MCF 10A (cell line): ENCODE measurements around the gene NSD1. TPM values are rescaled to one million over a fixed set of nuclear protein-coding genes. Genes with fewer than 3 reads are reported as not detected.

ENCODE experiments used
- BruUV-seq: library from RNA; stranded (reverse); fragments of 400-500 nt; replicated peaks from 2 replicates; lab custom pipeline; 2021; lab: Mats Ljungman, UMichigan
- CTCF ChIA-PET: fragments of 300-600 bp; sonication (Branson Sonifier 250); formaldehyde crosslinking; extraction: SDS; loops from one replicate; lab custom pipeline; 2021; ENCODE audit warnings: antibody characterized with exemption, inconsistent platforms; lab: Yijun Ruan, JAX
- POLR2A ChIA-PET: fragments of 300-600, 350-650 bp; sonication (Branson Sonifier 250); formaldehyde crosslinking; extraction: SDS; loops from one replicate; lab custom pipeline; 2020; ENCODE audit warnings: antibody characterized with exemption, inconsistent platforms; lab: Yijun Ruan, JAX
- DNase-seq: peaks from one replicate; pipeline ENCODE4 v3.0.0-alpha.2; 2018; ENCODE audit not compliant: unreplicated experiment
- H3K27ac Mint-ChIP-seq: one replicate; pipeline ENCODE4 v1.8.0; 2022; ENCODE audit warnings: mild to moderate bottlenecking, low read depth, mixed read lengths; ENCODE audit not compliant: unreplicated experiment
- H3K27me3 Mint-ChIP-seq: one replicate; pipeline ENCODE4 v1.8.0; 2022; ENCODE audit warnings: mixed read lengths; ENCODE audit not compliant: insufficient read depth, unreplicated experiment
- H3K36me3 Mint-ChIP-seq: one replicate; pipeline ENCODE4 v1.8.0; 2022; ENCODE audit warnings: mild to moderate bottlenecking, moderate library complexity, mixed read lengths; ENCODE audit not compliant: insufficient read depth, unreplicated experiment
- H3K4me1 Mint-ChIP-seq: one replicate; pipeline ENCODE4 v1.8.0; 2022; ENCODE audit warnings: mixed read lengths; ENCODE audit not compliant: insufficient read depth, unreplicated experiment
- H3K4me3 Mint-ChIP-seq: one replicate; pipeline ENCODE4 v1.8.0; 2022; ENCODE audit warnings: mild to moderate bottlenecking, moderate library complexity, mixed read lengths; ENCODE audit not compliant: unreplicated experiment
- H3K9me3 Mint-ChIP-seq: one replicate; pipeline ENCODE4 v1.8.0; 2022; ENCODE audit warnings: mixed read lengths; ENCODE audit not compliant: unreplicated experiment
- intact Hi-C: fragments of 100-400 bp; cut with micrococcal nuclease; formaldehyde crosslinking; loops from 2 replicates; pipeline ENCODE4 v1.14.1; 2022
- total RNA-seq: library from RNA; stranded (reverse); gene quantifications from 2 replicates; pipeline ENCODE4 v1.2.3, GENCODE V29; 2022
- TF ChIP-seq, protein P1 (sequence below): fragments of 200-600 bp; IDR thresholded peaks from one replicate; pipeline ENCODE4 v1.8.0; 2022; ENCODE audit warnings: antibody characterized with exemption, mild to moderate bottlenecking; ENCODE audit not compliant: unreplicated experiment

NSD1 gene
- total RNA-seq, 1 experiment from 2014 or later: 110 TPM

GRCh38 chr5:177105691-177106476 lies 27.7 kb upstream of the NSD1 start:
- H3K27me3 Mint-ChIP-seq: peaks cover 17% of the 10 kb centered on the region
- TF ChIP-seq, protein P1, sequence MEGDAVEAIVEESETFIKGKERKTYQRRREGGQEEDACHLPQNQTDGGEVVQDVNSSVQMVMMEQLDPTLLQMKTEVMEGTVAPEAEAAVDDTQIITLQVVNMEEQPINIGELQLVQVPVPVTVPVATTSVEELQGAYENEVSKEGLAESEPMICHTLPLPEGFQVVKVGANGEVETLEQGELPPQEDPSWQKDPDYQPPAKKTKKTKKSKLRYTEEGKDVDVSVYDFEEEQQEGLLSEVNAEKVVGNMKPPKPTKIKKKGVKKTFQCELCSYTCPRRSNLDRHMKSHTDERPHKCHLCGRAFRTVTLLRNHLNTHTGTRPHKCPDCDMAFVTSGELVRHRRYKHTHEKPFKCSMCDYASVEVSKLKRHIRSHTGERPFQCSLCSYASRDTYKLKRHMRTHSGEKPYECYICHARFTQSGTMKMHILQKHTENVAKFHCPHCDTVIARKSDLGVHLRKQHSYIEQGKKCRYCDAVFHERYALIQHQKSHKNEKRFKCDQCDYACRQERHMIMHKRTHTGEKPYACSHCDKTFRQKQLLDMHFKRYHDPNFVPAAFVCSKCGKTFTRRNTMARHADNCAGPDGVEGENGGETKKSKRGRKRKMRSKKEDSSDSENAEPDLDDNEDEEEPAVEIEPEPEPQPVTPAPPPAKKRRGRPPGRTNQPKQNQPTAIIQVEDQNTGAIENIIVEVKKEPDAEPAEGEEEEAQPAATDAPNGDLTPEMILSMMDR: no peak
- intact Hi-C loops: no loop called here
- no peak overlapping the region for H3K4me3 Mint-ChIP-seq
- BruUV-seq: no TSS peak
- no peaks in the 10 kb centered on the region for H3K9me3 Mint-ChIP-seq
- DNase-seq: no peak
- no peak overlapping the region for H3K27ac Mint-ChIP-seq
- ChIA-PET POLR2A (no interaction called here), CTCF (interaction anchor here (0.6 to 1.1 kb wide), 3 partner anchors 8 to 54 kb away, joined by 3 to 4 read pairs (median 3); no protein-coding TSS in a partner anchor)
- H3K4me1 Mint-ChIP-seq: no peaks in the 10 kb centered on the region
- no peaks in the 10 kb centered on the region for H3K36me3 Mint-ChIP-seq

GRCh38 chr5:177107159-177107558 lies 26.4 kb upstream of the NSD1 start:
- Mint-ChIP-seq H3K27ac (no peak overlapping the region), H3K4me3 (no peak overlapping the region), H3K9me3 (no peaks in the 10 kb centered on the region), H3K4me1 (no peaks in the 10 kb centered on the region), H3K36me3 (no peaks in the 10 kb centered on the region), H3K27me3 (peaks cover 11% of the 10 kb centered on the region)
- no TSS peak for BruUV-seq
- no peak for DNase-seq
- ChIA-PET POLR2A (no interaction called here), CTCF (interaction anchor here (0.6 to 1.1 kb wide), 7 partner anchors 10 to 447 kb away, joined by 3 to 4 read pairs (median 3); no protein-coding TSS in a partner anchor)
- intact Hi-C loops: no loop called here
- TF ChIP-seq, protein P1: no peak

- DNase-seq: no peak
- ChIA-PET CTCF (interaction anchor here (1.7 to 8.1 kb wide), 6 partner anchors 21 to 450 kb away, joined by 4 to 235 read pairs (median 86); partner anchors contain the start of genes FGFR4 and NSD1), POLR2A (no interaction called here)
- no TSS peak for BruUV-seq
- TF ChIP-seq, protein P1: no peak
- H3K27ac Mint-ChIP-seq: no peak overlapping the region
- no peaks in the 10 kb centered on the region for H3K36me3 Mint-ChIP-seq
- peaks cover 11% of the 10 kb centered on the region for H3K27me3 Mint-ChIP-seq
- H3K4me1 Mint-ChIP-seq: peaks cover 4% of the 10 kb centered on the region
- no peaks in the 10 kb centered on the region for H3K9me3 Mint-ChIP-seq
- intact Hi-C loops: loop anchor here (5.0 kb wide), 2 partner anchors 392 to 538 kb away; no protein-coding TSS in a partner anchor
- no peak overlapping the region for H3K4me3 Mint-ChIP-seq
Observed at GRCh38 chr5:177109810-177110209, 23.8 kb upstream of the NSD1 start.

DNA sequence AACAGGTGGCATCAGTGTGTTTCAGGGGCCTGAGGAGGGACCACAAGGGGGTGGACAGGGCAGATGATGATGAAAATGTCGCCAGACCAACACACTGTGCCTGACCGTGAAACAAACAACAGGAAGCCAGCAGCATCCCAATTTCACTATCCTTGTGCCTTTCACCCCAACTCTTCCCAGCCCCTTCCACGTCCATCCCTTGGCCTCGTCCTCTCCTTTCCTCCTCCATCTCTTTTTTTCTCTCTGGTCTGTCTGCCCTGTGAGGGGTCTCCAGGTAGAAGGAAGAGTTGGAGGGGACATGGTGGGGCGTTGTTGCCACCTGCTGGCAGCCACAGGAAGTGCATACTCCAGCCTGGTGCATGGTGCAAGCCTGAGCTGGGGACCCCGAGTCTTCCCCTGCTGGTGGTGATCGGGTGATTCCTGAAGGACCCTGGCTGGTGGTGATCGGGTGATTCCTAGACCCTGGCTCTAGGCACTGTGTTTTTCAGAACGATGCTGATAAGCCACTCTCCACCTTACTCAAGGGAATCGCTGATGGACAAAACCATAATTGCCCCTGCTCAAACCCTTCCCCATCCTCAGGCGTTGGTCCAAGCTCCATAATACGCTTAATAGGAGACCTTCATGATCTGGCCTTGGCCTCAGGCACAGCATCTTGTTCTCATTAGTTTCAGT lies 21.7 kb upstream of the NSD1 start:
- POLR2A ChIA-PET: interaction anchor here (0.5 to 1.2 kb wide), 4 partner anchors 21 to 966 kb away, joined by 3 to 4 read pairs (median 3); partner anchors contain the start of gene NSD1
- TF ChIP-seq, protein P1: peak; percentile 99
- intact Hi-C loops: loop anchor here (1.0 to 5.0 kb wide), 4 partner anchors 40 to 540 kb away; no protein-coding TSS in a partner anchor
- Mint-ChIP-seq H3K4me3 (no peak overlapping the region), H3K27ac (no peak overlapping the region), H3K36me3 (no peaks in the 10 kb centered on the region), H3K27me3 (peaks cover 10% of the 10 kb centered on the region), H3K9me3 (no peaks in the 10 kb centered on the region), H3K4me1 (peaks cover 4% of the 10 kb centered on the region)
- peak; percentile 62 for DNase-seq
- BruUV-seq: no TSS peak
- CTCF ChIA-PET: interaction anchor here (0.5 to 8.1 kb wide), 64 partner anchors 9 to 1552 kb away, joined by 3 to 235 read pairs (median 4); partner anchors contain the start of genes FGFR4, GRK6, MXD3 and NSD1
